HEK293 (cell line): Measurements from ENCODE around the gene ATF5.

Source experiments
- CTCF ChIA-PET: fragments of 350-600 bp; formaldehyde crosslinking; extraction: SDS; loops from one replicate; lab custom pipeline; 2021; ENCODE audit warnings: antibody characterized with exemption; lab: Yijun Ruan, JAX
- POLR2A ChIA-PET: fragments of 300-600 bp; formaldehyde crosslinking; extraction: SDS; loops from one replicate; lab custom pipeline; 2020; ENCODE audit warnings: antibody characterized with exemption, inconsistent platforms; lab: Yijun Ruan, JAX
- H3K27ac ChIP-seq: fragments of 200-500 bp; sonication (Bioruptor generic); 2 replicates; pipeline ENCODE4 v1.5.1; 2014; ENCODE audit warnings: low read depth, low read length, control low read depth, inconsistent platforms; ENCODE audit errors: extremely low read depth
- H3K36me3 ChIP-seq, 2 experiments: fragments of 200-500 bp in 1 of 2; sonication (Bioruptor generic) in 1 of 2; 1 replicate in 1 of 2; 2 replicates in 1 of 2; pipeline ENCODE4 v1.5.1; 2014 to 2017; ENCODE audit warnings: inconsistent platforms in 2 of 2, low read length in 2 of 2; ENCODE audit not compliant: control insufficient read depth in 2 of 2, insufficient read depth in 1 of 2
- H3K4me1 ChIP-seq: fragments of 200-500 bp; sonication (Bioruptor generic); 2 replicates; pipeline ENCODE4 v1.5.1; 2014; ENCODE audit warnings: mild to moderate bottlenecking, low read length, inconsistent platforms; ENCODE audit not compliant: control insufficient read depth, insufficient read depth
- H3K4me3 ChIP-seq: 2 replicates; pipeline ENCODE4 v1.5.1; 2011; ENCODE audit warnings: low read depth, mild to moderate bottlenecking, control low read depth, low read length, moderate library complexity
- H3K9me3 ChIP-seq: fragments of 200-500 bp; sonication (Bioruptor generic); 2 replicates; pipeline ENCODE4 v1.5.1; 2014; ENCODE audit warnings: low read depth, low read length, inconsistent platforms; ENCODE audit not compliant: control insufficient read depth, insufficient read depth
- FEZF1 ChIP-seq: fragments of 450-650 bp; formaldehyde crosslinking; IDR thresholded peaks from 2 replicates; pipeline ENCODE4 v1.5.1; 2016; ENCODE audit warnings: missing biosample characterization, missing genetic modification characterization
- GLIS1 ChIP-seq: fragments of 450-650 bp; formaldehyde crosslinking; IDR thresholded peaks from 2 replicates; pipeline ENCODE4 v1.5.1; 2016; ENCODE audit warnings: missing biosample characterization, missing genetic modification characterization
- HOXD13 ChIP-seq: sonication (generic); formaldehyde crosslinking; IDR thresholded peaks from 2 replicates; pipeline ENCODE4 v1.8.0; 2022; ENCODE audit warnings: missing genetic modification reagents, borderline replicate concordance
- KLF1 ChIP-seq: fragments of 450-650 bp; formaldehyde crosslinking; IDR thresholded peaks from 2 replicates; pipeline ENCODE4 v1.5.1; 2016; ENCODE audit warnings: missing biosample characterization, missing genetic modification characterization
- KLF9 ChIP-seq: fragments of 450-650 bp; formaldehyde crosslinking; IDR thresholded peaks from 2 replicates; pipeline ENCODE4 v1.5.1; 2016; ENCODE audit warnings: missing biosample characterization, missing genetic modification characterization, low read depth
- OVOL3 ChIP-seq: fragments of 450-650 bp; formaldehyde crosslinking; IDR thresholded peaks from 2 replicates; pipeline ENCODE4 v1.5.1; 2016; ENCODE audit warnings: missing biosample characterization, missing genetic modification characterization
- SP2 ChIP-seq: fragments of 450-650 bp; formaldehyde crosslinking; IDR thresholded peaks from 2 replicates; pipeline ENCODE4 v1.5.1; 2016; ENCODE audit warnings: missing biosample characterization, missing genetic modification characterization
- ZFHX2 ChIP-seq: fragments of 450-650 bp; formaldehyde crosslinking; conservative IDR thresholded peaks from 2 replicates; pipeline ENCODE4 v1.5.1; 2016; ENCODE audit warnings: missing biosample characterization, missing genetic modification characterization
- ZNF24 ChIP-seq: fragments of 450-650 bp; formaldehyde crosslinking; IDR thresholded peaks from 2 replicates; pipeline ENCODE4 v1.5.1; 2016; ENCODE audit warnings: missing biosample characterization, missing genetic modification characterization
- ZNF623 ChIP-seq: fragments of 450-650 bp; formaldehyde crosslinking; IDR thresholded peaks from 2 replicates; pipeline ENCODE4 v1.5.1; 2016; ENCODE audit warnings: missing biosample characterization, missing genetic modification characterization
- ZNF76 ChIP-seq: fragments of 450-650 bp; formaldehyde crosslinking; IDR thresholded peaks from 2 replicates; pipeline ENCODE4; 2016; ENCODE audit warnings: low read depth, missing biosample characterization, missing genetic modification characterization, borderline replicate concordance
- TF ChIP-seq, protein P1 (sequence below): fragments of 450-650 bp; formaldehyde crosslinking; IDR thresholded peaks from 2 replicates; pipeline ENCODE4 v1.5.1; 2016; ENCODE audit warnings: missing biosample characterization, missing genetic modification characterization
- TF ChIP-seq, protein P2 (sequence below): fragments of 450-650 bp; formaldehyde crosslinking; conservative IDR thresholded peaks from 2 replicates; pipeline ENCODE4 v1.5.1; 2016; ENCODE audit warnings: low read depth, missing biosample characterization, missing genetic modification characterization

The ATF5 gene

DNA sequence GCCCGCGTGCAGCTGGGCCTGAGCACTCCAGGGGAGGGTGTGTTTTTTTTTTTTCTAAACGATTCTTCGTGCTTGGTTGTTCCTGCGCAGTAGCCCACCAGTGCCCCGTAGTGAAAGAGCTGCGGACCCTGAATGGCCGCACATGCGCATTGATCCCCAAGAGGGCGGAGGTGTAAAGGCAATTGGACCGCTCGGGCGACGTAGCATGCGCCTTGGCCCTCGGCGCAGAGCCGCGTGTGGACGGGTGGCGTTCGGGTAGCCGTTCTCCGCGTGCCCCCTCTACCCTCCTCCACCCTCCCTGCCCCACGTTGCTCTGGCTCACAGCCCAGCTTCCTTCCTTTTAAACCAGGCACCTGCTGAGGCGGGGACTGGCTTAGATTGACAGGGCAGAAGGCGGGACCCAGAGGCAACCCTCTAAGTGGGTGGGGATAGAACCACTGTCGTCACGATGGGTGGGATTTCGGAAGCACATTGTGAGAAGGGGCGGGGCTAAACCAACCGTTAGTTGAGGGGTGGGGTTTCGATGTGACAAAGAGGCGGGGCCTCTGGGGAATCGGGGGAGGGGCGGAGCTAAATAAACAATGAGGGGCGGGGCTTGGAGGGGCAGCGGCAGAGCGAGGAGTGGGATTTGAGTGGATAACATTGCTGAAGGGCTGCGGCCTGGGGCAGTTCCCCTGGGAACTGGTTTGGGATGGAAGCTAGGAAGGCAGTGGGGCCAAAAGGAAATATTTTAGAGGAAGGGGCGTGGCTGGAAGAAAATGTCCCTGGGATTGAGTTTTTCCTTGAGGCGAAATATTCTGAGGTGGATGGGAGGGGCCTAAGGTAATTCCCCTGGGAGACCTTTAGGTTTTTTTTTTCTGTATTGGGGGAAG lies 842 bp downstream of the ATF5 start (continued):
- no peak for TF ChIP-seq FEZF1
- TF ChIP-seq ZNF76 (tag by site-specific recombination): 0 out of 2 replicates have a peak, but pooled peaks have one; percentile 15
- TF ChIP-seq SP2 (tag by site-specific recombination): peak; percentile 89
- no peak for TF ChIP-seq HOXD13 (CRISPR knock-in tag)
- TF ChIP-seq ZNF24 (tag by site-specific recombination): 0 out of 2 replicates have a peak, but pooled peaks have one; percentile 36
- TF ChIP-seq ZFHX2 (tag by site-specific recombination): peak; percentile 37; the same call in 1 of the 2 replicates
- TF ChIP-seq, protein P1, sequence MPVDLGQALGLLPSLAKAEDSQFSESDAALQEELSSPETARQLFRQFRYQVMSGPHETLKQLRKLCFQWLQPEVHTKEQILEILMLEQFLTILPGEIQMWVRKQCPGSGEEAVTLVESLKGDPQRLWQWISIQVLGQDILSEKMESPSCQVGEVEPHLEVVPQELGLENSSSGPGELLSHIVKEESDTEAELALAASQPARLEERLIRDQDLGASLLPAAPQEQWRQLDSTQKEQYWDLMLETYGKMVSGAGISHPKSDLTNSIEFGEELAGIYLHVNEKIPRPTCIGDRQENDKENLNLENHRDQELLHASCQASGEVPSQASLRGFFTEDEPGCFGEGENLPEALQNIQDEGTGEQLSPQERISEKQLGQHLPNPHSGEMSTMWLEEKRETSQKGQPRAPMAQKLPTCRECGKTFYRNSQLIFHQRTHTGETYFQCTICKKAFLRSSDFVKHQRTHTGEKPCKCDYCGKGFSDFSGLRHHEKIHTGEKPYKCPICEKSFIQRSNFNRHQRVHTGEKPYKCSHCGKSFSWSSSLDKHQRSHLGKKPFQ (tag by site-specific recombination): 0 out of 2 replicates have a peak, but pooled peaks have one; percentile 8
- TF ChIP-seq OVOL3 (tag by site-specific recombination): peak; percentile 30; the same call in 1 of the 2 replicates

DNA sequence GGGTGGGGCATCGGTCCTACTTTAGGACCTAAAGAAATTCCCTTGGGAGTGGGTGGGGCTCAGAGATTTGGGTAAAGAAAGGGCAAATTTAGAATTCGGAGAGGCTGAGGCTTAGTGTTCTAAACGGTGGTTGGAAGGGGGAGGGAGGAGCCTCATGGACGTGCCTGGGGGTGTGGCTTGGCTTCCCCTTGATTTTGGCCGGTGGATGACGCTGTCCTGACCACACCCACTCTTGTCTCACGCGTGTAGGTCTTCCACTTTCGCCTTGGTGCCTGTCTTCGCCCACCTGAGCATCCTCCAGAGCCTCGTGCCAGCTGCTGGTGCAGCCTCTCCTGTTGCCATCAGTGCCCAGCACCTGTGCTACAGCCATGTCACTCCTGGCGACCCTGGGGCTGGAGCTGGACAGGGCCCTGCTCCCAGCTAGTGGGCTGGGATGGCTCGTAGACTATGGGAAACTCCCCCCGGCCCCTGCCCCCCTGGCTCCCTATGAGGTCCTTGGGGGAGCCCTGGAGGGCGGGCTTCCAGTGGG lies 1.5 kb downstream of the ATF5 start:
- TF ChIP-seq ZNF623 (tag by site-specific recombination) (no peak), KLF1 (tag by site-specific recombination) (0 out of 2 replicates have a peak, but pooled peaks have one; percentile 63), KLF9 (tag by site-specific recombination) (peak; percentile 33; the same call in 1 of the 2 replicates)
- TF ChIP-seq, all 188 proteins: peak for 2
- ChIA-PET POLR2A (interaction anchor here (1.0 to 2.8 kb wide), 23 partner anchors 9 to 435 kb away, joined by 3 to 41 read pairs (median 6); partner anchors contain the start of genes AKT1S1, FUZ, MED25 and PNKP), CTCF (interaction anchor here (0.6 to 1.0 kb wide), 4 partner anchors 21 to 213 kb away, joined by 3 to 4 read pairs (median 4); no protein-coding TSS in a partner anchor)
- H3K36me3 ChIP-seq: peaks cover 22 to 32% of the 10 kb centered on the region in 2 experiments
- no peak overlapping the region for H3K27ac ChIP-seq
- H3K9me3 ChIP-seq: no peaks in the 10 kb centered on the region
- H3K4me3 ChIP-seq: no peak overlapping the region
- H3K4me1 ChIP-seq: peaks cover 9% of the 10 kb centered on the region

DNA sequence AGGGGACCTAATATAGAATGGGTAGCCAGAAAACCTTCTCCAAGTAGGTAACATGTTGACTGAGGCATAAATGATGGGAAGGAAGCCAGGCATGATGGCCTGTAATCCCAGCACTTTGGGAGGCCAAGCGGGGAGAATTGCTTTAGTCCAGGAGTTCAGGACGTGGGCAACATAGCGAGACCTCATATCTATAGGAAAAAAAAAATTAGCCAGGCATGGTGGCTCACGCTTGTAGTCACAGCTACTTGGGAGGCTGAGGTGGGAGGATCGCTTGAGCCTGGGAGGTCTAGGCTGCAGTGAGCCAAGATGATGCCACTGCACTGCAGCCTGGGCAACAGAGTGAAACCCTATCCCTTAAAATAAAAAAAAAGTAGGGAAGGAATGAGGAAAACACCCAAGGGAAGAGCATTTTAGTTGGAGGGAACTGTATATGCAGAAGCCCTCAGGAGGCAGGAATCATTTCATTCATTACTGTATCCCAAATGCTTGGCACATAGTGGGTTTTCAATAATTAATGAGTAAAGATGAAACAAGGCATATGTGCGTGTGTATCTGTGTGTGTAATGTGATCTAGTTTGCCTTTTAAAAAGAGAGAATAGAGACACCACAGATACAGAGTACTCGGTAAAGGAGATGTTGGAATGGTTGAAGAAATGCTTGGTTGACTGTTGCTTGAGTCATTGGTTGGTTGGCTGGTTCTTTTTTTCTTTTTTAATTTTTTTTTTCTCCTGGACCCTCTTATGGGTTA lies 2.5 kb downstream of the ATF5 start:
- POLR2A ChIA-PET: no interaction called here
- CTCF ChIA-PET: interaction anchor here (0.6 kb wide), 1 partner anchor 49 kb away, joined by 3 read pairs; no protein-coding TSS in a partner anchor
- H3K4me3 ChIP-seq: no peak overlapping the region
- TF ChIP-seq, protein P2, sequence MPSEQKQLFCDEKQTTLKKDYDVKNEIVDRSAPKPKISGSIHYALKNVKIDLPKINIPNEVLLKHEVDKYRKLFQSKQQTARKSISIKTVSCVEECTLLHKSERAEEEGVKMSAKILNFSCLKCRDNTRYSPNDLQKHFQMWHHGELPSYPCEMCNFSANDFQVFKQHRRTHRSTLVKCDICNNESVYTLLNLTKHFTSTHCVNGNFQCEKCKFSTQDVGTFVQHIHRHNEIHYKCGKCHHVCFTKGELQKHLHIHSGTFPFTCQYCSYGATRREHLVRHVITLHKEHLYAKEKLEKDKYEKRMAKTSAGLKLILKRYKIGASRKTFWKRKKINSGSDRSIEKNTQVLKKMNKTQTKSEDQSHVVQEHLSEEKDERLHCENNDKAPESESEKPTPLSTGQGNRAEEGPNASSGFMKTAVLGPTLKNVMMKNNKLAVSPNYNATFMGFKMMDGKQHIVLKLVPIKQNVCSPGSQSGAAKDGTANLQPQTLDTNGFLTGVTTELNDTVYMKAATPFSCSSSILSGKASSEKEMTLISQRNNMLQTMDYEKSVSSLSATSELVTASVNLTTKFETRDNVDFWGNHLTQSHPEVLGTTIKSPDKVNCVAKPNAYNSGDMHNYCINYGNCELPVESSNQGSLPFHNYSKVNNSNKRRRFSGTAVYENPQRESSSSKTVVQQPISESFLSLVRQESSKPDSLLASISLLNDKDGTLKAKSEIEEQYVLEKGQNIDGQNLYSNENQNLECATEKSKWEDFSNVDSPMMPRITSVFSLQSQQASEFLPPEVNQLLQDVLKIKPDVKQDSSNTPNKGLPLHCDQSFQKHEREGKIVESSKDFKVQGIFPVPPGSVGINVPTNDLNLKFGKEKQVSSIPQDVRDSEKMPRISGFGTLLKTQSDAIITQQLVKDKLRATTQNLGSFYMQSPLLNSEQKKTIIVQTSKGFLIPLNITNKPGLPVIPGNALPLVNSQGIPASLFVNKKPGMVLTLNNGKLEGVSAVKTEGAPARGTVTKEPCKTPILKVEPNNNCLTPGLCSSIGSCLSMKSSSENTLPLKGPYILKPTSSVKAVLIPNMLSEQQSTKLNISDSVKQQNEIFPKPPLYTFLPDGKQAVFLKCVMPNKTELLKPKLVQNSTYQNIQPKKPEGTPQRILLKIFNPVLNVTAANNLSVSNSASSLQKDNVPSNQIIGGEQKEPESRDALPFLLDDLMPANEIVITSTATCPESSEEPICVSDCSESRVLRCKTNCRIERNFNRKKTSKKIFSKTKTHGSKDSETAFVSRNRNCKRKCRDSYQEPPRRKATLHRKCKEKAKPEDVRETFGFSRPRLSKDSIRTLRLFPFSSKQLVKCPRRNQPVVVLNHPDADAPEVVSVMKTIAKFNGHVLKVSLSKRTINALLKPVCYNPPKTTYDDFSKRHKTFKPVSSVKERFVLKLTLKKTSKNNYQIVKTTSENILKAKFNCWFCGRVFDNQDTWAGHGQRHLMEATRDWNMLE: no peak
- TF ChIP-seq GLIS1: peak; percentile 43
- H3K27ac ChIP-seq: no peak overlapping the region
- H3K36me3 ChIP-seq: peaks cover 13 to 28% of the 10 kb centered on the region in 2 experiments; a peak in 2 of 3 replicates
- peaks cover 9% of the 10 kb centered on the region for H3K4me1 ChIP-seq
- H3K9me3 ChIP-seq: no peaks in the 10 kb centered on the region
